Loucy (cell line): ENCODE measurements around the gene SLCO2B1.

ENCODE experiments used
- CTCF ChIP-seq: fragments of 200-600 bp; sonication (generic); conservative IDR thresholded peaks from 2 replicates; pipeline ENCODE4 v1.5.1; 2014; ENCODE audit warnings: mild to moderate bottlenecking, antibody characterized with exemption, low read length
- EZH2phosphoT487 ChIP-seq: fragments of 200-600 bp; IDR thresholded peaks from 2 replicates; pipeline ENCODE4 v1.6.1; 2018; ENCODE audit warnings: antibody characterized with exemption, mild to moderate bottlenecking, moderate library complexity, borderline replicate concordance

DNA sequence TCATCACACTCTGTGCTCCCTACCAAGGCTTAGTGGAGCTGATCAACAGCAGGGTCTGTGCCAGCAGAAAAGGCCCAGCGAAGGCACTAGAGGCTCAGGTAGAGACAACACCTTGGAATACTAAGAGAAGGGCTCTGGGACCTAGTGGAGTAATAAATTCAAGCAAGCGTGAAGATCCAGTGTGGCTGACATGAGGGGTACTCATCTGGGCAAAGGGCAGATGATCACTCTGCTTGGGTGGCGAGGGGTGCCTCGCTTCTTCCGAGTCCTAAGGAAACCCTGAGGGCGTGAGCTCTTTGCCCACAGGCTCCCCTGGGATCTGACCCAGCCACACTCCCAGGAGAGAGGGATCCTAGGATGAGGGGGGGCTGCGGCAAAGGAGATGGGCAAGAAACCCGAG lies 86.1 kb downstream of the SLCO2B1 start:
- no peak for TF ChIP-seq CTCF
- TF ChIP-seq EZH2phosphoT487 = no peak
